Measurements from ENCODE around the gene TRMT61B.

TRMT61B gene

GRCh38 chr2:28855977-28856376, 14.1 kb downstream of the TRMT61B start:
- no peak for DNase-seq (ENCODE audit: low read depth)

GRCh38 chr2:28855193-28855592, 14.9 kb downstream of the TRMT61B start:
- no peak for DNase-seq (ENCODE audit: low read depth)

- DNase-seq (ENCODE audit: low read depth): no peak
Measured at GRCh38 chr2:28842042-28842441, 28.1 kb downstream of the TRMT61B start.

GRCh38 chr2:28838971-28839370, 31.1 kb downstream of the TRMT61B start:
- DNase-seq (ENCODE audit: low read depth): no peak

GRCh38 chr2:28835781-28836180, 34.3 kb downstream of the TRMT61B start:
- no peak for DNase-seq (ENCODE audit: low read depth)

- no peak for DNase-seq (ENCODE audit: low read depth)
Measured at GRCh38 chr2:28833740-28834470, 36.2 kb downstream of the TRMT61B start.

GRCh38 chr2:28828382-28828781, 41.7 kb downstream of the TRMT61B start:
- no peak for DNase-seq (ENCODE audit: low read depth)

GRCh38 chr2:28824870-28825269, 45.2 kb downstream of the TRMT61B start:
- DNase-seq (ENCODE audit: low read depth): no peak

GRCh38 chr2:28824207-28824606, 45.9 kb downstream of the TRMT61B start:
- no peak for DNase-seq (ENCODE audit: low read depth)

GRCh38 chr2:28822036-28822435, 48.1 kb downstream of the TRMT61B start:
- no peak for DNase-seq (ENCODE audit: low read depth)

GRCh38 chr2:28821295-28821958, 48.7 kb downstream of the TRMT61B start:
- peak; percentile 31 for DNase-seq (ENCODE audit: low read depth)

GRCh38 chr2:28818053-28818452, 52.1 kb downstream of the TRMT61B start:
- DNase-seq (ENCODE audit: low read depth): no peak

- peak; percentile 50 for DNase-seq (ENCODE audit: low read depth)
Measured at GRCh38 chr2:28810384-28811285, 59.5 kb downstream of the TRMT61B start, which contains the start of gene SPDYA. Gene SPDYA (plus strand): TSS chr2:28810834. CDS start chr2:28816015, 5,181 bp downstream.

- no peak for DNase-seq (ENCODE audit: low read depth)
Measured at GRCh38 chr2:28809927-28810326, 60.2 kb downstream of the TRMT61B start.

GRCh38 chr2:28802975-28803429, 67.1 kb downstream of the TRMT61B start:
- peak; percentile 67 for DNase-seq (ENCODE audit: low read depth)

GRCh38 chr2:28801726-28802125, 68.4 kb downstream of the TRMT61B start:
- peak; percentile 30 for DNase-seq (ENCODE audit: low read depth)
